ENCODE measurements around the gene RAC2.

- TF ChIP-seq CTCF (IDR thresholded peaks at IDR 0.05) (no peak), POLR2A (IDR thresholded peaks at IDR 0.05) (no peak)
Observed at GRCh38 chr22:37237371-37238268, 6.4 kb downstream of the RAC2 start.

Data from Peyer's patch (tissue), 4 donors.